ENCODE data around the gene BMP6.

BMP6 gene

GRCh38 chr6:7776509-7776908 lies 50.6 kb downstream of the BMP6 start:
- no peak overlapping the region for H3K4me3 ChIP-seq (ENCODE audit: control insufficient read depth, low read depth, low read length)
- no peak for TF ChIP-seq CTCF (conservative IDR thresholded peaks at IDR 0.05; ENCODE audit: control insufficient read depth, insufficient read depth, low read depth, low read length)
- DNase-seq (ENCODE audit: low read depth) = no peak

- no peak for TF ChIP-seq CTCF (conservative IDR thresholded peaks at IDR 0.05; ENCODE audit: control insufficient read depth, insufficient read depth, low read depth, low read length)
- no peak for DNase-seq (ENCODE audit: low read depth)
Observed at GRCh38 chr6:7777074-7777473, 51.2 kb downstream of the BMP6 start.

GRCh38 chr6:7781240-7781639 lies 55.3 kb downstream of the BMP6 start:
- DNase-seq (ENCODE audit: low read depth) = no peak
- no peak overlapping the region for H3K4me3 ChIP-seq (ENCODE audit: control insufficient read depth, low read depth, low read length)
- TF ChIP-seq CTCF (conservative IDR thresholded peaks at IDR 0.05; ENCODE audit: control insufficient read depth, insufficient read depth, low read depth, low read length) = no peak

More at GRCh38 chr6:7777074-7777473, 51.2 kb downstream of the BMP6 start:
- no peak overlapping the region for H3K4me3 ChIP-seq (ENCODE audit: control insufficient read depth, low read depth, low read length)

- no peak for TF ChIP-seq CTCF (conservative IDR thresholded peaks at IDR 0.05; ENCODE audit: control insufficient read depth, insufficient read depth, low read depth, low read length)
Observed at GRCh38 chr6:7784248-7784647, 58.3 kb downstream of the BMP6 start.

GRCh38 chr6:7784706-7785105 lies 58.8 kb downstream of the BMP6 start:
- DNase-seq (ENCODE audit: low read depth) = no peak
- no peak for TF ChIP-seq CTCF (conservative IDR thresholded peaks at IDR 0.05; ENCODE audit: control insufficient read depth, insufficient read depth, low read depth, low read length)
- no peak overlapping the region for H3K4me3 ChIP-seq (ENCODE audit: control insufficient read depth, low read depth, low read length)

More at GRCh38 chr6:7784248-7784647, 58.3 kb downstream of the BMP6 start:
- DNase-seq (ENCODE audit: low read depth) = no peak
- H3K4me3 ChIP-seq (ENCODE audit: control insufficient read depth, low read depth, low read length) = no peak overlapping the region

- no peak for DNase-seq (ENCODE audit: low read depth)
- no peak for TF ChIP-seq CTCF (conservative IDR thresholded peaks at IDR 0.05; ENCODE audit: control insufficient read depth, insufficient read depth, low read depth, low read length)
- H3K4me3 ChIP-seq (ENCODE audit: control insufficient read depth, low read depth, low read length) = no peak overlapping the region
Observed at GRCh38 chr6:7785243-7786035, 59.5 kb downstream of the BMP6 start.

All from fibroblast of mammary gland (primary cell).